ENCODE results near the gene SIRPA. TPM values are rescaled to one million over a fixed set of nuclear protein-coding genes. Genes with fewer than 3 reads are reported as not detected.

The SIRPA gene
- total RNA-seq, 1 experiment from 2014 or later, result 6.0 TPM

GRCh38 chr20:1968964-1969363 lies 73.8 kb downstream of the SIRPA start:
- Mint-ChIP-seq H3K27me3 (ENCODE audit: low read depth) (peaks cover 14% of the 10 kb centered on the region), H3K4me3 (no peak overlapping the region), H3K27ac (no peak overlapping the region), H3K9me3 (no peaks in the 10 kb centered on the region; a peak in 1 of 5 replicates), H3K4me1 (peaks cover 60 to 66% of the 10 kb centered on the region in 2 experiments), H3K36me3 (ENCODE audit: insufficient read depth in 1 of 3, low read depth in 3 of 3) (no peaks in the 10 kb centered on the region; a peak in 1 of 7 replicates)
- H4K20me1 ChIP-seq (ENCODE audit: control insufficient read depth, insufficient read depth, insufficient read length), result no peaks in the 10 kb centered on the region
- H3K14ac ChIP-seq (ENCODE audit: insufficient read depth, low read length), result no peak overlapping the region
- no peak overlapping the region for H2BK12ac ChIP-seq (ENCODE audit: insufficient read length, low read depth, low read length)
- no peak overlapping the region for H2BK15ac ChIP-seq (ENCODE audit: low read depth, low read length)
- H3K4me1 ChIP-seq (ENCODE audit: insufficient read depth, low read length), result peaks cover 7% of the 10 kb centered on the region; the same call in 1 of the 2 replicates
- no peak overlapping the region for H4K5ac ChIP-seq (ENCODE audit: insufficient read length, low read depth, low read length)
- no peak overlapping the region for H3K4ac ChIP-seq (ENCODE audit: low read depth, low read length)
- no peak overlapping the region for H3K4me2 ChIP-seq (ENCODE audit: insufficient read depth, insufficient read length, low read length)
- no peak overlapping the region for H2BK5ac ChIP-seq (ENCODE audit: insufficient read length, low read length)
- no CpG with 5 or more reads among the region's 4 CpGs for WGBS (ENCODE audit: extremely low coverage, insufficient read length, low lambda C conversion rate)
- H3K9me3 ChIP-seq (ENCODE audit: control insufficient read depth, low read depth, low read length), result no peaks in the 10 kb centered on the region
- no peak overlapping the region for H3T11ph ChIP-seq (ENCODE audit: low read length)
- no peak overlapping the region for H4K91ac ChIP-seq (ENCODE audit: insufficient read length, low read depth, low read length)
- no peak overlapping the region for H3K18ac ChIP-seq (ENCODE audit: insufficient read length, low read depth, low read length)
- no peaks in the 10 kb centered on the region for H3K79me1 ChIP-seq (ENCODE audit: insufficient read depth, low read depth, low read length, poor library complexity, severe bottlenecking)
- no peak overlapping the region for H4K8ac ChIP-seq (replicated peaks; ENCODE audit: insufficient read length, low read depth, low read length)
- H3K23ac ChIP-seq (ENCODE audit: insufficient read length, low read depth, low read length), result no peak overlapping the region
- no peak overlapping the region for H2BK120ac ChIP-seq (ENCODE audit: low read depth, low read length, poor library complexity, severe bottlenecking)
- TF ChIP-seq CTCF (conservative IDR thresholded peaks at IDR 0.05), result no peak
- DNase-seq, result no peak
- H2BK20ac ChIP-seq (ENCODE audit: low read depth, low read length, poor library complexity, severe bottlenecking), result no peak overlapping the region
- H2AFZ ChIP-seq (ENCODE audit: low read length), result no peak overlapping the region
- H3K79me2 ChIP-seq (ENCODE audit: insufficient read depth, low read length), result no peaks in the 10 kb centered on the region
- no peak overlapping the region for H3K56ac ChIP-seq (ENCODE audit: insufficient read length, low read depth, low read length)
- no peaks in the 10 kb centered on the region for H3K27me3 ChIP-seq (ENCODE audit: insufficient read depth, low read length)
- H3K9ac ChIP-seq (ENCODE audit: extremely low read depth, insufficient read length, low read length), result no peak overlapping the region
- H3K27ac ChIP-seq (ENCODE audit: insufficient read length, low read depth, low read length), result no peak overlapping the region
- H2AK5ac ChIP-seq (ENCODE audit: insufficient read length, low read length), result no peak overlapping the region
- H3K23me2 ChIP-seq (ENCODE audit: insufficient read length, low read depth, low read length, poor library complexity, severe bottlenecking), result peaks cover 3% of the 10 kb centered on the region

All from H9 (cell line).